HepG2 (cell line): Measurements from ENCODE around the gene CYP21A2. TPM values are rescaled to one million over a fixed set of nuclear protein-coding genes. Genes with fewer than 3 reads are reported as not detected.

Experiments
- ATRX ChIP-seq: sonication (generic); formaldehyde crosslinking; IDR thresholded peaks from 2 replicates; pipeline ENCODE4 v1.4.0; 2020; ENCODE audit warnings: missing genetic modification reagents, borderline replicate concordance
- CREB1 ChIP-seq, 2 experiments: fragments of 450-650 bp in 1 of 2; IDR thresholded peaks; 2 replicates each; pipeline ENCODE4 v1.6.1; 2016 to 2017; ENCODE audit warnings: control low read depth in 1 of 2, mild to moderate bottlenecking in 1 of 2, missing compliant biosample characterization in 1 of 2, missing genetic modification characterization in 1 of 2
- DBP ChIP-seq: sonication (generic); formaldehyde crosslinking; IDR thresholded peaks from 2 replicates; pipeline ENCODE4 v1.4.0; 2020; ENCODE audit warnings: missing genetic modification reagents; ENCODE audit errors: not compliant biosample characterization
- GABPA ChIP-seq, 2 experiments: IDR thresholded peaks; 2 replicates each; pipeline ENCODE4 v1.6.1; 2011 to 2016; ENCODE audit warnings: low read depth in 2 of 2, low read length in 1 of 2, missing biosample characterization in 1 of 2, missing genetic modification characterization in 1 of 2
- GZF1 ChIP-seq: sonication (generic); formaldehyde crosslinking; IDR thresholded peaks from 2 replicates; pipeline ENCODE4 v1.5.1; 2020; ENCODE audit warnings: mild to moderate bottlenecking, missing genetic modification reagents
- NCOA2 ChIP-seq: sonication (generic); formaldehyde crosslinking; IDR thresholded peaks from 2 replicates; pipeline ENCODE4 v1.8.0; 2022; ENCODE audit warnings: inconsistent platforms
- PLRG1 ChIP-seq: fragments of 450-650 bp; conservative IDR thresholded peaks from 2 replicates; pipeline ENCODE4 v1.6.1; 2016
- THRA ChIP-seq: sonication (generic); formaldehyde crosslinking; IDR thresholded peaks from 2 replicates; pipeline ENCODE4 v1.4.0; 2020; ENCODE audit warnings: missing genetic modification reagents, borderline replicate concordance
- TMF1 ChIP-seq: sonication (generic); formaldehyde crosslinking; IDR thresholded peaks from 2 replicates; pipeline ENCODE4 v1.8.1; 2022; ENCODE audit warnings: low read depth, missing genetic modification reagents
- ZBTB25 ChIP-seq: IDR thresholded peaks from 2 replicates; pipeline ENCODE4 v1.6.1; 2018; ENCODE audit warnings: missing genetic modification reagents
- ZNF143 ChIP-seq: sonication (generic); formaldehyde crosslinking; IDR thresholded peaks from 2 replicates; pipeline ENCODE4 v1.4.0; 2020; ENCODE audit warnings: missing genetic modification reagents
- ZNF160 ChIP-seq: sonication (generic); formaldehyde crosslinking; IDR thresholded peaks from 2 replicates; pipeline ENCODE4 v1.8.0; 2022; ENCODE audit warnings: mild to moderate bottlenecking, inconsistent platforms, missing genetic modification reagents
- ZNF547 ChIP-seq: sonication (generic); formaldehyde crosslinking; IDR thresholded peaks from 2 replicates; pipeline ENCODE4 v1.5.1; 2020; ENCODE audit warnings: mild to moderate bottlenecking, missing genetic modification reagents
- ZNF577 ChIP-seq: sonication (generic); formaldehyde crosslinking; IDR thresholded peaks from 2 replicates; pipeline ENCODE4 v1.4.0; 2020; ENCODE audit warnings: mild to moderate bottlenecking, low read depth, missing genetic modification reagents, borderline replicate concordance
- ZNF768 ChIP-seq: sonication (generic); formaldehyde crosslinking; IDR thresholded peaks from 2 replicates; pipeline ENCODE4 v1.4.0; 2020; ENCODE audit warnings: missing genetic modification reagents
- ZNF775 ChIP-seq: sonication (generic); formaldehyde crosslinking; IDR thresholded peaks from 2 replicates; pipeline ENCODE4 v1.4.0; 2020; ENCODE audit warnings: missing genetic modification reagents, mild to moderate bottlenecking, moderate library complexity, borderline replicate concordance
- polyA plus RNA-seq, 8 experiments: library from polyadenylated mRNA; depleted of rRNA in 3 of 8; stranded (reverse) in 7 of 8; unstranded in 1 of 8; fragments of >200 nt; fragmentation: Illumina TruSeq in 4 of 8; extraction: Trizol in 4 of 8; gene quantifications; 2 replicates each; pipeline versions ENCODE4 v1.2.1 to v1.2.3, GENCODE V29; 2011 to 2016; ENCODE audit warnings: low read depth in 4 of 8, missing spikeins in 1 of 8, mixed read lengths in 1 of 8; ENCODE audit not compliant: insufficient read depth in 1 of 8
- total RNA-seq, 5 experiments: library from RNA; depleted of rRNA; stranded (reverse); fragments of >200 nt; fragmentation: Illumina TruSeq; extraction: Trizol; gene quantifications; 2 replicates each; pipeline ENCODE4 v1.2.3, GENCODE V29; 2016; ENCODE audit warnings: low read depth in 1 of 5
- TF ChIP-seq, protein P1 (sequence below): sonication (generic); formaldehyde crosslinking; IDR thresholded peaks from 2 replicates; pipeline ENCODE4 v1.5.1; 2020; ENCODE audit warnings: missing genetic modification reagents, mild to moderate bottlenecking, borderline replicate concordance
- TF ChIP-seq, protein P2 (sequence below): sonication (generic); formaldehyde crosslinking; IDR thresholded peaks from 2 replicates; pipeline ENCODE4 v1.9.0; 2021; ENCODE audit warnings: missing genetic modification reagents, borderline replicate concordance
- TF ChIP-seq, protein P3 (sequence below): sonication (generic); formaldehyde crosslinking; IDR thresholded peaks from 2 replicates; pipeline ENCODE4 v1.9.0; 2021; ENCODE audit warnings: missing genetic modification reagents, mild to moderate bottlenecking, borderline replicate concordance

Gene CYP21A2
- total and polyA plus RNA-seq, 2 of the 13 experiments (the other 11 are each of a cell fraction or from before 2014, with no cell fraction given), result 1.5 to 6.3 TPM

- TF ChIP-seq, protein P1, sequence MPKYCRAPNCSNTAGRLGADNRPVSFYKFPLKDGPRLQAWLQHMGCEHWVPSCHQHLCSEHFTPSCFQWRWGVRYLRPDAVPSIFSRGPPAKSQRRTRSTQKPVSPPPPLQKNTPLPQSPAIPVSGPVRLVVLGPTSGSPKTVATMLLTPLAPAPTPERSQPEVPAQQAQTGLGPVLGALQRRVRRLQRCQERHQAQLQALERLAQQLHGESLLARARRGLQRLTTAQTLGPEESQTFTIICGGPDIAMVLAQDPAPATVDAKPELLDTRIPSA (CRISPR knock-in tag), result no peak
- TF ChIP-seq DBP (CRISPR knock-in tag), result no peak
- TF ChIP-seq THRA, result peak; percentile 83
- TF ChIP-seq ZNF775 (CRISPR knock-in tag), result no peak
- no peak for TF ChIP-seq ATRX
- peak; percentile 86; the same call in 1 of the 2 replicates for TF ChIP-seq ZBTB25 (CRISPR knock-in tag)
- TF ChIP-seq, protein P2, sequence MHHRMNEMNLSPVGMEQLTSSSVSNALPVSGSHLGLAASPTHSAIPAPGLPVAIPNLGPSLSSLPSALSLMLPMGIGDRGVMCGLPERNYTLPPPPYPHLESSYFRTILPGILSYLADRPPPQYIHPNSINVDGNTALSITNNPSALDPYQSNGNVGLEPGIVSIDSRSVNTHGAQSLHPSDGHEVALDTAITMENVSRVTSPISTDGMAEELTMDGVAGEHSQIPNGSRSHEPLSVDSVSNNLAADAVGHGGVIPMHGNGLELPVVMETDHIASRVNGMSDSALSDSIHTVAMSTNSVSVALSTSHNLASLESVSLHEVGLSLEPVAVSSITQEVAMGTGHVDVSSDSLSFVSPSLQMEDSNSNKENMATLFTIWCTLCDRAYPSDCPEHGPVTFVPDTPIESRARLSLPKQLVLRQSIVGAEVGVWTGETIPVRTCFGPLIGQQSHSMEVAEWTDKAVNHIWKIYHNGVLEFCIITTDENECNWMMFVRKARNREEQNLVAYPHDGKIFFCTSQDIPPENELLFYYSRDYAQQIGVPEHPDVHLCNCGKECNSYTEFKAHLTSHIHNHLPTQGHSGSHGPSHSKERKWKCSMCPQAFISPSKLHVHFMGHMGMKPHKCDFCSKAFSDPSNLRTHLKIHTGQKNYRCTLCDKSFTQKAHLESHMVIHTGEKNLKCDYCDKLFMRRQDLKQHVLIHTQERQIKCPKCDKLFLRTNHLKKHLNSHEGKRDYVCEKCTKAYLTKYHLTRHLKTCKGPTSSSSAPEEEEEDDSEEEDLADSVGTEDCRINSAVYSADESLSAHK, result no peak
- peak; percentile 86; the same call in 1 of the 2 replicates for TF ChIP-seq GZF1
- TF ChIP-seq ZNF768, result peak; percentile 73
- TF ChIP-seq, protein P3, sequence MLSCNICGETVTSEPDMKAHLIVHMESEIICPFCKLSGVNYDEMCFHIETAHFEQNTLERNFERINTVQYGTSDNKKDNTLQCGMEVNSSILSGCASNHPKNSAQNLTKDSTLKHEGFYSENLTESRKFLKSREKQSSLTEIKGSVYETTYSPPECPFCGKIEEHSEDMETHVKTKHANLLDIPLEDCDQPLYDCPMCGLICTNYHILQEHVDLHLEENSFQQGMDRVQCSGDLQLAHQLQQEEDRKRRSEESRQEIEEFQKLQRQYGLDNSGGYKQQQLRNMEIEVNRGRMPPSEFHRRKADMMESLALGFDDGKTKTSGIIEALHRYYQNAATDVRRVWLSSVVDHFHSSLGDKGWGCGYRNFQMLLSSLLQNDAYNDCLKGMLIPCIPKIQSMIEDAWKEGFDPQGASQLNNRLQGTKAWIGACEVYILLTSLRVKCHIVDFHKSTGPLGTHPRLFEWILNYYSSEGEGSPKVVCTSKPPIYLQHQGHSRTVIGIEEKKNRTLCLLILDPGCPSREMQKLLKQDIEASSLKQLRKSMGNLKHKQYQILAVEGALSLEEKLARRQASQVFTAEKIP, result no peak
- TF ChIP-seq PLRG1, result no peak
- TF ChIP-seq NCOA2, result peak; percentile 48
- no peak for TF ChIP-seq GABPA (IDR thresholded peaks at IDR 0.05; ENCODE audit: low read depth, low read length)
- TF ChIP-seq GABPA (CRISPR knock-in tag; IDR thresholded peaks at IDR 0.05; ENCODE audit: low read depth), result peak; percentile 60; the same call in 1 of the 2 replicates
- TF ChIP-seq TMF1 (CRISPR knock-in tag), result no peak
- TF ChIP-seq CREB1 (IDR thresholded peaks at IDR 0.05), result no peak
- TF ChIP-seq CREB1 (CRISPR knock-in tag; IDR thresholded peaks at IDR 0.05), result no peak
- peak; percentile 93; the same call in 1 of the 2 replicates for TF ChIP-seq ZNF547 (CRISPR knock-in tag)
- TF ChIP-seq ZNF577 (CRISPR knock-in tag), result no peak
- 0 out of 2 replicates have a peak, but pooled peaks have one; percentile 53 for TF ChIP-seq ZNF160 (CRISPR knock-in tag)
- TF ChIP-seq ZNF143 (CRISPR knock-in tag), result no peak
Observed at GRCh38 chr6:32047855-32048766, 9.9 kb downstream of the CYP21A2 start (continued).
